Peyer's patch (tissue), 4 donors: ENCODE data around the gene REEP6. TPM values are rescaled to one million over a fixed set of nuclear protein-coding genes. Genes with fewer than 3 reads are reported as not detected.

Source experiments
- DNase-seq, 3 donors: peaks; one replicate each; pipeline ENCODE4 v3.0.0-alpha.2; 2017 to 2019
- H3K27ac ChIP-seq, 4 donors: fragments of 200-600 bp; sonication (generic); one replicate each; pipeline ENCODE4 v1.5.1; 2016 to 2019
- H3K27me3 ChIP-seq, 2 donors: fragments of 200-600 bp; sonication (generic); one replicate each; pipeline ENCODE4 v1.5.1; 2019
- H3K36me3 ChIP-seq, 3 donors: fragments of 200-600 bp; sonication (generic); one replicate each; pipeline ENCODE4 v1.5.1; 2016 to 2019
- H3K4me1 ChIP-seq, 4 donors: fragments of 200-600 bp; sonication (generic); one replicate each; pipeline ENCODE4 v1.5.1; 2016 to 2019
- H3K4me3 ChIP-seq, 4 donors: fragments of 200-600 bp; sonication (generic); 1 replicate in 3 of 4; 2 replicates in 1 of 4; pipeline ENCODE4 v1.5.1; 2016 to 2019; ENCODE audit warnings: mild to moderate bottlenecking in 1 of 4
- H3K9me3 ChIP-seq, 4 donors: fragments of 200-600 bp; sonication (generic); one replicate each; pipeline ENCODE4 v1.5.1; 2016 to 2019; ENCODE audit warnings: mild to moderate bottlenecking in 1 of 4
- CTCF ChIP-seq, 6 experiments: fragments of 450-650 bp in 4 of 6; fragments of 200-600 bp in 2 of 6; sonication (generic) in 1 of 6; IDR thresholded peaks; one replicate each; pipeline ENCODE4 v1.5.1; 2017 to 2019; ENCODE audit warnings: antibody characterized with exemption in 6 of 6, mild to moderate bottlenecking in 3 of 6, moderate library complexity in 1 of 6
- POLR2A ChIP-seq, 2 donors: fragments of 450-650 bp; IDR thresholded peaks; one replicate each; pipeline ENCODE4 v1.5.1; 2017; ENCODE audit warnings: antibody characterized with exemption in 2 of 2, mild to moderate bottlenecking in 2 of 2, moderate library complexity in 2 of 2
- total RNA-seq, 4 donors: library from RNA; depleted of rRNA; stranded (reverse); fragments of >200 nt; gene quantifications; one replicate each; pipeline ENCODE4 v1.1.0, GENCODE V29; 2016

The REEP6 gene
- total RNA-seq, 4 donors from 2014 or later, result 7.4 to 167 (median 162) TPM

GRCh38 chr19:1507192-1507660 is 16.2 kb downstream of the REEP6 start:
- Histone ChIP-seq H3K27me3 (no peaks in the 10 kb centered on the region), H3K36me3 (no peaks in the 10 kb centered on the region), H3K9me3 (peaks cover 0 to 8% (median 0%) of the 10 kb centered on the region in 4 donors), H3K27ac (peak overlapping the region in 3 of 4 donors; percentile 65 to 89 (median 83)), H3K4me1 (peaks cover 3 to 52% (median 6%) of the 10 kb centered on the region in 4 donors), H3K4me3 (peak overlapping the region in 3 of 4 donors; percentile 38 to 54 (median 47))
- no peak for TF ChIP-seq CTCF (IDR thresholded peaks at IDR 0.05)
- no peak for TF ChIP-seq POLR2A (IDR thresholded peaks at IDR 0.05)
- no peak for DNase-seq

- peak; percentile 79 to 95 (median 94) for DNase-seq
- Histone ChIP-seq H3K4me1 (peaks cover 3 to 53% (median 7%) of the 10 kb centered on the region in 4 donors), H3K27ac (peak overlapping the region; percentile 65 to 89 (median 77)), H3K27me3 (no peaks in the 10 kb centered on the region), H3K9me3 (peaks cover 0 to 8% (median 0%) of the 10 kb centered on the region in 4 donors), H3K4me3 (peak overlapping the region; percentile 25 to 54 (median 42)), H3K36me3 (no peaks in the 10 kb centered on the region)
- no peak for TF ChIP-seq CTCF (IDR thresholded peaks at IDR 0.05)
- no peak for TF ChIP-seq POLR2A (IDR thresholded peaks at IDR 0.05)
These were observed 17.0 kb downstream of the REEP6 start for GRCh38 chr19:1507763-1508506.

- H3K27ac ChIP-seq, result peak overlapping the region in 3 of 4 donors; percentile 71 to 89 (median 83)
- peak overlapping the region in 3 of 4 donors; percentile 38 to 54 (median 47) for H3K4me3 ChIP-seq
- no peaks in the 10 kb centered on the region for H3K36me3 ChIP-seq
- H3K9me3 ChIP-seq, result peaks cover 0 to 8% (median 0%) of the 10 kb centered on the region in 4 donors
- TF ChIP-seq POLR2A (IDR thresholded peaks at IDR 0.05) (no peak), CTCF (IDR thresholded peaks at IDR 0.05) (no peak)
- peaks cover 3 to 52% (median 7%) of the 10 kb centered on the region in 4 donors for H3K4me1 ChIP-seq
- peaks cover 0 to 3% of the 10 kb centered on the region in 2 donors for H3K27me3 ChIP-seq
- DNase-seq, result no peak
These were observed 17.5 kb downstream of the REEP6 start for GRCh38 chr19:1508507-1508856.

- H3K36me3 ChIP-seq, result no peaks in the 10 kb centered on the region
- peaks cover 3 to 47% (median 9%) of the 10 kb centered on the region in 4 donors for H3K4me1 ChIP-seq
- no peak for TF ChIP-seq CTCF (IDR thresholded peaks at IDR 0.05)
- TF ChIP-seq POLR2A (IDR thresholded peaks at IDR 0.05), result no peak
- H3K27ac ChIP-seq, result peak overlapping the region in 1 of 4 donors; percentile 21
- peaks cover 0 to 12% of the 10 kb centered on the region in 2 donors for H3K27me3 ChIP-seq
- peaks cover 0 to 8% (median 0%) of the 10 kb centered on the region in 4 donors for H3K9me3 ChIP-seq
- no peak for DNase-seq
- no peak overlapping the region for H3K4me3 ChIP-seq
These were observed 18.8 kb downstream of the REEP6 start for GRCh38 chr19:1509602-1510441.

GRCh38 chr19:1510442-1510806 is 19.4 kb downstream of the REEP6 start:
- Histone ChIP-seq H3K4me1 (peaks cover 3 to 47% (median 9%) of the 10 kb centered on the region in 4 donors), H3K9me3 (peaks cover 0 to 8% (median 0%) of the 10 kb centered on the region in 4 donors), H3K27ac (peak overlapping the region in 1 of 4 donors; percentile 21), H3K36me3 (no peaks in the 10 kb centered on the region), H3K4me3 (no peak overlapping the region), H3K27me3 (peaks cover 0 to 12% of the 10 kb centered on the region in 2 donors)
- no peak for DNase-seq
- TF ChIP-seq CTCF (IDR thresholded peaks at IDR 0.05), result no peak
- no peak for TF ChIP-seq POLR2A (IDR thresholded peaks at IDR 0.05)
